Umbilical cord (tissue), 2 donors: Measurements from ENCODE around the gene TSPAN4. TPM values are rescaled to one million over a fixed set of nuclear protein-coding genes. Genes with fewer than 3 reads are reported as not detected.

Experiments
- DNase-seq: peaks from one replicate; pipeline ENCODE4 v3.0.0-alpha.2; 2015; ENCODE audit warnings: low spot score
- total RNA-seq: library from RNA; depleted of rRNA; stranded (reverse); fragments of >200 nt; gene quantifications from one replicate; pipeline ENCODE4 v1.2.3, GENCODE V29; 2014; ENCODE audit warnings: low replicate concordance; ENCODE audit not compliant: insufficient read depth

The TSPAN4 gene
- total RNA-seq, 1 donor from 2014 or later: 43.8 TPM

DNA sequence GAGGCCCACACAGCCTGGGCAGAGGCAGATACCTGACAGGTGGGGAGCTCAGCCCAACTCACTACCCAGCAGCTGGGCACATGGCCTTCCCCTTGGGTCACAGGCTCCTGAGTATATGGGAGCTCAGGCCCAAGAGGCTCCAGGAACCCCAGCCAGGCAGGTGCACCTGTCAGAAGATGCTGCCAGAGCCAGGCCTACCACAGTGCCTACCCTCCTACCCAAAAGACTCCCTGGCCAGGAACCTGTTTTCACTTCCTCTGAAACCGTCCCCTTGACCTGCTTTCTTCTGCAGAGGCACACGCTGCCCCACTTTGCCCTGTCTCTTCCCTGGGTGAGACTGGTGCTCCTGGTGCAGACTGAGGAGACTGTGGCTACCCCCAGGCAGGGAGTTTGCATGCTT lies 65.0 kb downstream of the TSPAN4 start:
- DNase-seq: no peak

GRCh38 chr11:908273-908672 lies 65.6 kb downstream of the TSPAN4 start:
- DNase-seq: no peak

DNA sequence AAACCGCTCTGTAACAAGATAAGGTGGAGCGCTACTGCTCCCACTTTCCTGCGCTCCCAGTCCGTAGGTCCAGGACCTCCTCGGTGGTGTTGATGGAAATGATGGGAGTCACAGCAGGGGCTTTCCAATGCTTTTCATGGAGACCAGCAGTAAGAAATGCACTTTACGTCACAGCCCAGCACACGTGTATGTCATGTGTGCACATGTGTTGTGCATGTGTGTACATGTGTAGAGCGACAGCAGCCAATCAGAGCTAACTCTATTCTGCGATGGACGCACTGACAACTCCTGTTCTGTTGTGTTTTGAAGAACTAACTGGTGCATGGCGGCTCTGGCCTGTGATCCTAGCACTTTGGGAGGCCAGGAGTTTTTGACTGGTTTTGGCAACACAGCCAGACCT lies 66.8 kb downstream of the TSPAN4 start:
- no peak for DNase-seq

DNA sequence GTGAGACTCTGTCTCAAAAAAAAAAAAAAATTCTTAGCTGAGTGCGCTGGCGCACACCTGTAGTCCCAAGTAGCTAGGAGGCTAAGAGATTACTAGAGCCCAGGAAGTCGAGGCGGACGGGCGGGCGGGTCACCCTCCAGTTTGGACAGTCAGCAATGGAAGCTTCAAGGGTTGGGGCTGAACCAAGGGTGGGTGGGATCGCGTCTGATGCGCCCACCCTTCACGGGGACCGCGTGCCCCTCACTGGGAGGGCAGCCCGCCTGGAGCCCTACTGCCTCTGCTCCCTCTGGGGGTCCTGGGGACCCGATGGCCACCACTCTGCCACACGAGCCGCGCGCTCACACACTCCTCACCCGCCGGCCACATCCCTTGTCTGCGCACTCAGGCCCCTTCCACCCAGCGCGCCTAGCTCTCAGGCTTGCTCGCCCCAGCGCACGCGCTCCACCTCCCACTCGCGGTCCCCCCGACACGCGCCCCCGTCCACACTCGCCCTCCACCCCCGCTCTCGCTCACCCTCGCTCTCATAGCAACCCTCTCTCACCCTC lies 67.5 kb downstream of the TSPAN4 start:
- no peak for DNase-seq

DNA sequence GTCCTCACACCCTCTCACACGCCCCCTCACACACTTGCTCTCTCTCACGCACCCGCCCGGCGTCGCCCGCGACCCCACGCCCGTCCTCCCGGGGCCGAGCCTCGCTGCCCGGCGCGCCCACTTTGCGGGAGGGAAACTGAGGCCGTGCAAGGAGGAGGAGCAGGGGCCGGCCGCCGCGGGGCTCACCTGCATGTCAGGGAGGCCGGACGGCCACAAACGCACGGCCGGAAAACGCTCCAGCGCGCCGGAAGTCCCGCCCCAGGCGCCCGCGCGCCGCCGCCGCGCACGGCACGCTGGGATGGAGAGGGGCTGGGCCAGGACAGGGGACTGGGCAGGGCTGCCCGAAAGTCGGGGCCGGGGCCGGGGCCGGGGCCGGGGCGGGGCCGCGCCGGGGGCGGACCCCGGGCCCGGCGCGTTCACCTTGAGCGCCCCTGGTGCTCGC lies 68.0 kb downstream of the TSPAN4 start, which contains the start of gene CHID1:
Gene CHID1, minus strand, starts transcription at position 222 of the 442 bp plus-strand sequence. CDS start 5,994 bp downstream, outside the sequence.
- peak; percentile 89 for DNase-seq

- peak; percentile 35 for DNase-seq
These were observed 68.6 kb downstream of the TSPAN4 start for GRCh38 chr11:911031-911889.

GRCh38 chr11:911890-912219 lies 69.2 kb downstream of the TSPAN4 start:
- no peak for DNase-seq

- DNase-seq: no peak
These were observed 69.6 kb downstream of the TSPAN4 start for GRCh38 chr11:912266-912665.

- DNase-seq: no peak
These were observed 70.4 kb downstream of the TSPAN4 start for GRCh38 chr11:913043-913442.

- no peak for DNase-seq
These were observed 71.6 kb downstream of the TSPAN4 start for GRCh38 chr11:914204-914603.

GRCh38 chr11:914747-915501 lies 72.3 kb downstream of the TSPAN4 start:
- peak; percentile 50 for DNase-seq

Other genes starting within 250 kb of the TSPAN4 start
- 16.6 TPM for gene IRF7, start 226.9 kb upstream of the TSPAN4 start, total RNA-seq
- not detected for gene CDHR5, start 217.9 kb upstream of the TSPAN4 start, total RNA-seq
- not detected for gene SCT, start 215.7 kb upstream of the TSPAN4 start, total RNA-seq
- not detected for gene DRD4, start 205.6 kb upstream of the TSPAN4 start, total RNA-seq
- gene DEAF1, start 147.6 kb upstream of the TSPAN4 start, total RNA-seq: 54.9 TPM
- 7.7 TPM for gene TMEM80, start 147.0 kb upstream of the TSPAN4 start, total RNA-seq
- gene EPS8L2, start 136.6 kb upstream of the TSPAN4 start, total RNA-seq: 28.6 TPM
- gene TALDO1, start 95.4 kb upstream of the TSPAN4 start, total RNA-seq: 76.1 TPM
- gene GATD1, start 65.4 kb upstream of the TSPAN4 start, total RNA-seq: 26.2 TPM
- gene CEND1, start 52.8 kb upstream of the TSPAN4 start, total RNA-seq: 1.4 TPM
- 2.2 TPM for gene SLC25A22, start 44.6 kb upstream of the TSPAN4 start, total RNA-seq
- gene PIDD1, start 37.6 kb upstream of the TSPAN4 start, total RNA-seq: 19.3 TPM
- gene RPLP2, start 32.9 kb upstream of the TSPAN4 start, total RNA-seq: 439 TPM
- gene PNPLA2, start 23.9 kb upstream of the TSPAN4 start, total RNA-seq: 6.7 TPM
- 3.1 TPM for gene CRACR2B, start 14.9 kb upstream of the TSPAN4 start, total RNA-seq
- 159 TPM for gene CD151, start 9.9 kb upstream of the TSPAN4 start, total RNA-seq
- 14.0 TPM for gene POLR2L, start 323 bp upstream of the TSPAN4 start, total RNA-seq
- gene CHID1, start 68.0 kb downstream of the TSPAN4 start, total RNA-seq: 69.6 TPM
- 24.1 TPM for gene AP2A2, start 83.0 kb downstream of the TSPAN4 start, total RNA-seq
- gene MUC6, start 193.9 kb downstream of the TSPAN4 start, total RNA-seq: 0.24 TPM
- under 0.01 TPM for gene MUC2, start 232.0 kb downstream of the TSPAN4 start, total RNA-seq